ENCODE results near the gene PLXNA4.

DNA sequence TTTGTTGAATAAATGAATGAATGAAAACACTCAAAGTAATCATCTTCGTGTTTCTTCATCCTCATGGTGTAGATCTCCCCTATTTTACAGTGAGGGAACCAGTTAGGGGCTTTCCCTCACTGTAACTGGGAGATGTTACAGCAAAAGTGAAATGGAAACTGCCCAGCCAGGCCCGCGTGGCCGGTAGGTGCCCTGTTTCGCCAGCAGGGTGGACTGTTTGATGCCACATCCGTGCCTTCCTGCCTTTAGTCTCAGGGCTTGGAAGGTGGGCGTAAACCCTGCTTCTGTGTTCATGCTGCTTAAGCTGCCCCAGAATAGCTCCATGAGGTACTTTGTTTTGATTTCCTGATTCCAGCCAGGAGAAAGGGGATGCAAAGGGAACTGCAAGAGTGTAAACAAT lies 268.8 kb downstream of the PLXNA4 start:
- TF ChIP-seq, protein P1, sequence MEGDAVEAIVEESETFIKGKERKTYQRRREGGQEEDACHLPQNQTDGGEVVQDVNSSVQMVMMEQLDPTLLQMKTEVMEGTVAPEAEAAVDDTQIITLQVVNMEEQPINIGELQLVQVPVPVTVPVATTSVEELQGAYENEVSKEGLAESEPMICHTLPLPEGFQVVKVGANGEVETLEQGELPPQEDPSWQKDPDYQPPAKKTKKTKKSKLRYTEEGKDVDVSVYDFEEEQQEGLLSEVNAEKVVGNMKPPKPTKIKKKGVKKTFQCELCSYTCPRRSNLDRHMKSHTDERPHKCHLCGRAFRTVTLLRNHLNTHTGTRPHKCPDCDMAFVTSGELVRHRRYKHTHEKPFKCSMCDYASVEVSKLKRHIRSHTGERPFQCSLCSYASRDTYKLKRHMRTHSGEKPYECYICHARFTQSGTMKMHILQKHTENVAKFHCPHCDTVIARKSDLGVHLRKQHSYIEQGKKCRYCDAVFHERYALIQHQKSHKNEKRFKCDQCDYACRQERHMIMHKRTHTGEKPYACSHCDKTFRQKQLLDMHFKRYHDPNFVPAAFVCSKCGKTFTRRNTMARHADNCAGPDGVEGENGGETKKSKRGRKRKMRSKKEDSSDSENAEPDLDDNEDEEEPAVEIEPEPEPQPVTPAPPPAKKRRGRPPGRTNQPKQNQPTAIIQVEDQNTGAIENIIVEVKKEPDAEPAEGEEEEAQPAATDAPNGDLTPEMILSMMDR (IDR thresholded peaks at IDR 0.05) = no peak
- no peak for TF ChIP-seq EZH2 (IDR thresholded peaks at IDR 0.05; ENCODE audit: borderline replicate concordance, insufficient read depth, low read depth, low read length, poor library complexity, severe bottlenecking)

Measured in B cell (primary cell).